Activated CD8-positive, alpha-beta memory T cell treated with anti-CD3 and anti-CD28 coated beads, Interleukin-2, amount 50 U/mL, for 24 hours (primary cell): ENCODE data around the gene FRY.

Experiments
- DNase-seq: peaks from one replicate; pipeline ENCODE4 v3.0.0-alpha.2; 2020; ENCODE audit errors: extremely low read depth

FRY gene

GRCh38 chr13:32086366-32086765 lies 54.8 kb downstream of the FRY start:
- no peak for DNase-seq

GRCh38 chr13:32086791-32087441 lies 55.3 kb downstream of the FRY start:
- DNase-seq = no peak

- no peak for DNase-seq
These were observed 56.6 kb downstream of the FRY start for GRCh38 chr13:32087955-32088747.

GRCh38 chr13:32092496-32092895 lies 60.9 kb downstream of the FRY start:
- DNase-seq = no peak

DNA sequence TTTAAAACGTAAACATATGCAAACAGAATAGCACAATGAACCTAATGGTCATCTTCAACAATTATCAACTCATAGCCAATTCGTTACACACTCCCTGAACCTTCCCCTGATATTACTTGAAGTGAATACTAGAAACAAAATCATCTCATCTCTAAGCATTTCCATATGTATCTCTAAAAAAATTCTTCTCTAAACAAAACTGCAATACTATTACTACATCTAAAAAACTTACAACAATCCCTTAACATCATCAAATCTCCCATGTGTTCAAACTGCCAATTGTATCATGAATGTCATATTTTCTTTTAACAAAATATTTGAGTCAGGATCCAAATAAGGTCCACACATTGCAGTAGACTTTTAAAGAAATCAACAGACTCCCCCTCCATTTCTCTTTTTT lies 61.4 kb downstream of the FRY start:
- DNase-seq = no peak

DNA sequence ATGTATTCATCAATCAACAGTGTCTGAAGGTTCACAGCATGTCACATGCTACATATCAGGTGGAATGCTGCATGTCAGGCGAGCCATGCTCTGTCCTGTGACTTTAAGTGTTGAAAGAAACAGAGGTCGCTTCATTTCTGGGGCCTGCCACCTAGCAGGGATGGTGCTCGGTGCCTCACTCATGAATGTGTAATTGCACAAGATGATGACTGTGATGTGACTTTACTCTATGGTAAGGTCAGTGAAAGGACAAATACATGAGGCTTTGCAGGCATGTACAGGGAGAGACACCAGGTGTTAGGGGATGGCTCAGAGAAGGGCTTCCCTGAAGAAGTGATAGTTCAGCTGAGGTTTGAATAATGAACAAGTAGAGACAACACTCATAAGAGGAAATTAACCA lies 66.7 kb downstream of the FRY start:
- no peak for DNase-seq

GRCh38 chr13:32105653-32106313 lies 74.2 kb downstream of the FRY start:
- no peak for DNase-seq

DNA sequence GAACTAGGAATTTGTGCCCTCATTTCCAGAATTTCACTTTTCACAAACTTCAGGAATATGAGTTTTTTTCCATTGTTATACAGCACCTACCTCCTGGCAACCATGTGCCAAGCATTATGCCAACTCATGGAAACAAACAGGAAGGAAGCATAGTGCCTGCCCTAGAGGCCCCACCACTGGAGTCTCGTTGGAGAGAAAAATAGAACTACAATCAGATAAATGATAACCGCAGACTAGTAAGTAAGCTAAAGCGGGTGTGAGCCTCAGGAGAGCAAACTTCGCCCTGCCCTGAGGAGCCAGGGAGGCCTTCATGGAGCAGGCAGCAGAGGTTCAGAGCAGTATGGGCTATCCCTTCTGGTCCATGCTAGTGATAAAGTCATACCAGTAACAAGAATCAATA lies 75.9 kb downstream of the FRY start:
- no peak for DNase-seq

DNA sequence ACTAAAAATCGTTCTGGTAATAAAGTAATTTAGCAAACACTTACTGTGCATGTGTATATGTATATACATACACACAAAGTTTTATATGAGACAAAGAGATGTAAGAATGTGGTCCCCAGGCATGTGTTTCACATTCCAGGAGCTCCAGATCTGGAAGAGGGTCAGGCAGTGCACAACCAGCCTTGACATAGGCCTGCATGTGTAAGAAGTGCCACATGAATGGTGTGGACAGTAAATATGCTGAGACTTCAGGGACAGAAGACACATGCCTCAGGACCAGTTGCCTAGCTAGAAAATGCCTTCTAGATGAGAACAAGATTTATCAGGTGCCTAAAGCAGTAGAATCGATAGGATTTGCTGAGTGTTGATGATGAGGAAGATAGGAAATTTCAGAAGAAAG lies 76.4 kb downstream of the FRY start:
- DNase-seq = no peak

DNA sequence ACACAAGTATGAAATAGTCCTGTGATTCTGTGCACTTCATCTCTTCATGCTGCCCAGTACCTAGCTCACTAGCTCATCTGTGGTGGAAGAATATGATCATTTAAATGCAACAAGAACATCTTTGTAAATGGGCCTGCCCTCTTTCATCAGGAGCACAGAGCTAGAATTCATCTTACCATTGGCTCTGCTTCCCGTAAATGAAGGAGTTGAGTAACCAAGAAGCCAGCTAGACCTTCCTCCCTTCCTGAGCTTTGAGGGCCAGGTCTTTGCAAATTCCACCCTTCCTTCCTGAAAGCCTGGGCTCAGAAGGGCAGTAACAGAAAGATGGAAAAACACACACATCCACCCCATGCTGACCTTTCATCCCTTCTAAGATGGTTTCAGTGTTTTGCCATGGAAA lies 82.0 kb downstream of the FRY start:
- no peak for DNase-seq

GRCh38 chr13:32114284-32114950 lies 82.8 kb downstream of the FRY start:
- no peak for DNase-seq

DNA sequence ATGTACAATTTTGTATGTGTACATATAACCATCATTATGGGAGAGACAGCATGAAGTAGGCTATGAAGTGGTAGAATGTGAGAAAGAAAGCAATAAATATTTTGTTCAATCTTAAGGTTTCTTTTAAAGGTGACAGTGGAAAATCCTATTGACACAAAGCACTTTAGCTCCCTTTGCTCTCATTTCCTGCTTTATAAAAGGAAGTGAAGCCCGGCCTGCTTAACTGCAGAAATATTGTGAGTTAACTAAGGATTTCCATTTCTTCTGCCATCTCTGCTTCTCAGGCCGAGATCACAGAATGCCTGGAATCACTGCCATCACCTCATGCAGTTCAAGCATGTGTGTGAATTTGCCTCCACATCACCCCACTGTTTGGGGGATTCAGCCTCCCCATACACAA lies 83.5 kb downstream of the FRY start:
- DNase-seq = no peak

DNA sequence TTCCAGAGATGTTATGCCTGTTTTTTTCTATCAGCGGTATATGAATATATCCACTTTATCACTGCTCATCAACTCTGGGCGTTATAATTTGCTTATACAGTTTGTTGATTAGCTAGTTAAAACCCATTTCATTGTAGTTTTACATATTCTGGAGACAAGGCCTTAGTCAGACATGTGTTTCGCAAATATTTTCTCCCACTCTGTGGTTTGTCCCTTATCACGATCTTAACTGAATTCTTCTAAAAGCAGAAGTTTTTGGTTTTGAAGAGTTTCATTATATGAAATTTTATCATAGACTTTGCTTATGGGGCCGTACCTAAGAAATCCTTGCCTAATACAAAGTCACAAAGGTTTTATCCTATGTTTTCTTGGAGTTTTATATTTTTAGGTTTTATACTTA lies 84.6 kb downstream of the FRY start:
- DNase-seq = no peak

- no peak for DNase-seq
These were observed 85.4 kb downstream of the FRY start for GRCh38 chr13:32117001-32117400.

GRCh38 chr13:32117701-32118100 lies 86.1 kb downstream of the FRY start:
- no peak for DNase-seq

DNA sequence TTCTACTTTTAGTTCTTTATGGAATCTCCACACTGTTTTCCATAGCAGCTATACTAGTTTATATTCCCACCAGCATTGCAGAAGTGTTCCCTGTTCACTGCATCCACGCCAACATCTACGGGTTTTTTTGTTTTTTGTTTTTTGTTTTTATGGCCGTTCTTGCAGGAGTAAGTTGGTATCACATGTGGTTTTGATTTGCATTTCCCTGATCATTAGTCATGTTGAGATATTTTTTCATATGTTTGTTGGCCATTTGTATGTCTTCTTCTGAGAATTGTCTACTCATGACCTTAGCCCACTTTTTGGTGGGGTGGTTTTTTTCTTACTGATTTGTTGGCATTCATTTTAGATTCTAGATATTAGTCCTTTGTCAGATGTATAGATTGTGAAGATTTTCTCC lies 89.7 kb downstream of the FRY start:
- DNase-seq = no peak

DNA sequence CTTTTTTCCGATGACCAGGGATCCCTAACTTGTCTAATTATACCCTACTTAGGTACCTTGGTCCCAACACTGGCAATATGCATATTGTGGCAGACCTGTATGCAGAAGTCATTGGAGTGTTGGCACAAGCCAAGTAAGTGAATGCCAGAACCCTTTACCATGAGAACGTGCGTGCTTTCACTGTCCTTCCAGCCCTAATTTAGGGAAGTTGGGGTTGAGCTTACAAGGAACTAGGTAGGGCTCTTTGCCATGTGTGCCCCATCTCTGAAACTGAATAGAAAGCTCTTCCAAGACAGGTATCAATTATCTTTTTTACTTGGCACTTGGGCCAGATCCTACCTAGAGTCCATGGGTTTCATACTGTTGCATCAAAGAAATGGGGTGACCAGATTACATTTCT lies 93.2 kb downstream of the FRY start:
- DNase-seq = no peak

DNA sequence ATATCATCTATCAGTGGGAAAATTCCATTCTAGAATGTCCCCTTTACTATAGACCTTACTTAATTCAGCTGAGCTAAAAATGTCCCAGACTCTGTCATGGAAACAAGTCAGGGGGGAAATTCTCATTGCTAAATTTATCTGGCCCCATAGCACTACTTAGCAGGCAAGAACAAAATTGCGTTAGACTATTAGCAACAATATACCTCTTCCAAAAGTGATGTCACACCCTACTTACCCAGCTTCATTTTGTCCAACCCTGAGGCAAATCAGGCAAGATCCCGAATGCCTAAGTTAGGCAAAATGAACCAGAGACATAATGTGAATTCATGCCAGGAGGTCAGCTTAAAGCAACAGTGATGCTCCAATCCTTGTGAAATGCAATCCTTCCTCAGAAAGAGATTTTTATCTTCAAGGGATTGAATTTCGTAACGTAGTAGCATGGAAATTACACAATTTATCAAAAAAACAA lies 93.7 kb downstream of the FRY start:
- no peak for DNase-seq

- no peak for DNase-seq
These were observed 94.2 kb downstream of the FRY start for GRCh38 chr13:32125751-32126150.

DNA sequence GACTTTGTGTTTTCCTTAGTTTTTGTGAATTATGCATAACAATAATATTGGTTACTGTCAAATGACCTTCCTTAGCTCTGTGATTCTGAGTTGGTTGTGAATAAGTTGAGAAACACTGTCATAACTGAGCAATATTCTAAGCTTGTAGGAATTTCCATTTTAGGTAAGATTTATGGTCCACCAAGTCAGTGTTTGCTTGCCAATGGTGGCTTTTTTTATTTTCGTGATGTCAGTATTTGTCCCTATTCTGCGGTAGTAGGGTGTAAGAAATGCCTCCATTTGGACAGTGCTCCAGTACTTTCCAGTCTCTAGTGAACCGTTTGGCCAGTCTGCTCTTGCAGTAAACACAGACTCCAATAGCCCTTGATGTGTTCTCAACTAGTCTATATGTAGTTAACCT lies 94.7 kb downstream of the FRY start:
- no peak for DNase-seq

- DNase-seq = no peak
These were observed 95.2 kb downstream of the FRY start for GRCh38 chr13:32126756-32127155.

DNA sequence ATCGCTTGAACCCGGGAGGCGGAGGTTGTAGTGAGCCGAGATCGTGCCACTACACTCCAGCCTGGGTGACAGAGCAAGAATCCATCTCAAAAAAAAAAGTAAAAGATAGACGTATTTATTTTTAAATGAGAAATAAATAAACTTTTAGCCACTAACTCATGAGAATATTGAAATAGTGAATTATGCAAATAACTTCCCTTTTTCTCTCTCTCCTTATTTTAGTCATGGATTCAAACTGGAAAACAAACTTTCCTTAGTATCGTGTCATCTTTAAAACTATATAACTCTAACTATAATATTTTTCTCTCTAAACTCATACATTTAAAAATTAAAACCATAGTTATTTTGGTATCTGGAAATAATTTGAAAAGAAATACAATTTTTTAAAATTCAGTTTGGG lies 96.1 kb downstream of the FRY start:
- no peak for DNase-seq
